Stimulated activated CD8-positive, alpha-beta memory T cell treated with anti-CD3 and anti-CD28 coated beads, Interleukin-4, amount 100 ng/mL, for 24 hours (primary cell): ENCODE measurements around the gene GNAO1.

ENCODE experiments used
- DNase-seq: peaks from one replicate; pipeline ENCODE4 v3.0.0-alpha.2; 2020; ENCODE audit warnings: low read depth

The GNAO1 gene

DNA sequence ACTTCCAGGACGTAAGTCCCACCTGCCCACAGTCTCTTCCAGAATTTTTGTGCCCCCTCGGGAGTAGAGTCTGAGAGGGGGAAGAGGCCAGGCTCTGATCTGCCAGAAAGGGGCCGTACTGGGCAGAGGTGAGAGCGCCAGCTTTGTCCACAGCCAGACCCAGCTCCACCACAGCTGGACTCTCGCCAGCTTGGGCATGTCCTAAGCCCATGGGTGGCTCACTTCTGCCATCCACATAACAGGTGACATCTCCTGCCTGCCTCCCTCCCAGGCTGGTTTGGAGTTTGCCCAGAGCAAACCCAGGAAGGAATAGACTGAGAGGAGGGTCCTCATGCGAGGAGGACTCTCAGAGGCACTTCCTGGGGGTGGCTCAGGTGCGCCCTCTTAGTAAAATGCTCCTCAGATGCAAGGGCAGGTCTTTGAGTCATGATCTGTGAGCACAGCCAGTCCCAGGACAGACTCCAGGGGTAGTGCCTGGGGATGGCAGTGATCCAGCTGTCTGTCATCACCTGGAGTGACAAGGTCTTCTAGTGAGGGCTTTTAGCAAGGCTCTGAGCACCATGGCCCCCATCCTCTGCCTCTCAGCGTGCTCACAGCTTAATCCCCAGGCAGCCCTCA, 144.9 kb downstream of the GNAO1 start:
- DNase-seq: no peak

DNA sequence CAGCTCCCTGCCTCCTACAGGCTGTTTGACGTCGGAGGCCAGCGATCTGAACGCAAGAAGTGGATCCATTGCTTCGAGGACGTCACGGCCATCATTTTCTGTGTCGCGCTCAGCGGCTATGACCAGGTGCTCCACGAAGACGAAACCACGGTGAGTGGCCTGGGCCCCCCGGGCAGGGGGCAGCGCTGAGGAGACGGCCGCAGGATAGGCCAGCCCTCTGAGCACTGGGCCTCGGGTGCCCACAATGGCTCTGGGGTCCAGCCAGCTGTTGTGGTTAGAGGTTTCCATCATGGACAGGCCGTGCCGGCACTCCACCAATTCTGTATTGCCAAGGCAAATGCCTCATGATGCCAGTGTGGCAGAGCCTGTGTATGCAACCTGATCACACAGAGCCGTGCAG, 145.4 kb downstream of the GNAO1 start:
- DNase-seq: no peak

DNA sequence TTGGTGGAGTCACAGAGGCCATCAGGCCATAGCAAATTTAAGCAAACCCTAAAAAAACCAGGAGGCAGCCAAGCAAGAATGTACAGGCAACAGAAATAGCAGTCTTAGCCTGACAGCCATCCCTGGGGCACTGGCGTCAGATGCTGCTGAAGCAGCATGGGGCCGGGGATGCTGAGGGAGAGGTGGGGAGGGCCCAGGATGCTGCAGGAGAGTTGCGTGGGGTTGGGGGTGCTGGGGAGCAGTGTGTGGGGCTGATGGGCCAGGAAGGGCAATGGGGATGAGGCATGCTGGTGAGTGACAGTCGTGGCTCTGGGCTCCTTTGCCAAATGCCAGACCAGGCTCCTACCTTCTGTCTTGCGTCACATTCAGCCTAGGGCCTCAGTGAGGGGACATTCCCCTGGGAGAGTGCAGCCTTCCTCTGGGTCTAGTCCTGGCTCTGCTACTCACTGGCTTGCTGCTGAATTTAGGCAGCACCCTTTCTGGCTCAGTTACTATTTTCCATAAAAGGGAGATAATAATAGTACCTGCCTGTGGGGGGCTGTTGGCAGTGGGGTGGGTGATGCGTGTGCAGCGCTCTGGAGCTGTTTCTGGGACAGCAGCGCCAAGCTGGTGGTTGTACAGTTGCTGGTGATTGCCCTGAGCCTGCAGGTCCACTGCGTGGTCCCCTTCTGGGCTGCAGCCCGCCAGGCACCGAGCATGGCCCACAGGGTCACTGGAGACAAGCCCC, 146.0 kb downstream of the GNAO1 start:
- DNase-seq: no peak

DNA sequence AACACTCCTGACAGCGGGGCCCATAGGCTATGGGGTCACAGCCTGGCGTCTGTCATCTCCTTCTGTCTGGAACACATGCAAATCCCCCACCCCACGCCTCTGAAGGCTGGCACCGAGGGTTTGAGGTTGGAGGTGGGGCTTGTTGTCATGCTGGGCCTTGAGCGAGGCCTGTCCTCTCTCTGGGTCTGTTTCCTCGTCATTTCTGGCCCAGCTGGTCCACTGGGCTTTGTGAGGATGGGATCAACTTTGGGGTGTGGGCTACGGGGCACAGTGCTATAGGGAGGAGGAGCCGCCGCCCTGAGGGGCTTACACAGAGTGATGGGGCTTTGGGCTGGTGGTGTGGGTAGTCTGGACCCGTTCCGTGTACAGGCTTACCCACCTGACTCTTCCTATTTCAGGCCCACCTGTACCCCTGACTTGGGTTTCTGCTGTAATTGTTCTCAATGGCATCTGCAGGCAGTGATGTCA, 146.6 kb downstream of the GNAO1 start:
- DNase-seq: no peak

DNA sequence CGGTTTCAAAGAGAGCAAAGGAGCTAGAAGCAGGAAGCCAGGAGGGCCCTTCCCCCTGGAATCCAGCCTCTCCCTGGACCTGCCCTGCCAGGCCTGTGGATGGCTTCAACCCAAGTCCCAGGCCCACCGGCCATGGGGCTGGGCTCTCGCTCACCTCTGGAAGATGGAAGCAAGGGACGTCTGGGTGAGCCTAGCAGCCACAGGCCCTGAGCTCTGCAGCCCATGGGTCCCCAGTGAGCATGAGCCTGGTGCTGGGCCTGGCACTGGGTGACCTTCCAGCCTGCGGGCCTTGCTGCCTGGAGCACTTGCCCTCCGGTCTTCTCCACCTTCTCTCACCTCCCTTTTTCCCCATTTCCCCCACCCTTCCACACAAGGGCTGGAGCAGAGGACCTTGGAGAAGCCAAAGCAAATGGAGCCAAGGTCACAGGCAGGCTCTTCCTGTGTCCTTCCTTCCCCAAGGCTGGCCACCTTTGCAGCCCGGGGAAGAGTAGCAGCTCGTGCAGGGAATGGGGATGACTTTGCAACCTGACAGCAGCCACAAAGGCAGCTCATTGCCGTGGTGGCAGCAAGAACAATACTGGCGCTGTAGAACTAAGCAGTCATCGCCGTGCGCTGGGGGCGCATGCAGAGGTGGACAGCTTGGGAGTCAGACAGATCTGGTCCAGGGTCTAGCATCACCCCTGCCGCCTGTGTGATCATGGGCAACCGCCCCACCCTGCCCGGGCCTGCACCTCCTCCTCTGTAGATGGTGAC, 147.5 kb downstream of the GNAO1 start:
- no peak for DNase-seq

DNA sequence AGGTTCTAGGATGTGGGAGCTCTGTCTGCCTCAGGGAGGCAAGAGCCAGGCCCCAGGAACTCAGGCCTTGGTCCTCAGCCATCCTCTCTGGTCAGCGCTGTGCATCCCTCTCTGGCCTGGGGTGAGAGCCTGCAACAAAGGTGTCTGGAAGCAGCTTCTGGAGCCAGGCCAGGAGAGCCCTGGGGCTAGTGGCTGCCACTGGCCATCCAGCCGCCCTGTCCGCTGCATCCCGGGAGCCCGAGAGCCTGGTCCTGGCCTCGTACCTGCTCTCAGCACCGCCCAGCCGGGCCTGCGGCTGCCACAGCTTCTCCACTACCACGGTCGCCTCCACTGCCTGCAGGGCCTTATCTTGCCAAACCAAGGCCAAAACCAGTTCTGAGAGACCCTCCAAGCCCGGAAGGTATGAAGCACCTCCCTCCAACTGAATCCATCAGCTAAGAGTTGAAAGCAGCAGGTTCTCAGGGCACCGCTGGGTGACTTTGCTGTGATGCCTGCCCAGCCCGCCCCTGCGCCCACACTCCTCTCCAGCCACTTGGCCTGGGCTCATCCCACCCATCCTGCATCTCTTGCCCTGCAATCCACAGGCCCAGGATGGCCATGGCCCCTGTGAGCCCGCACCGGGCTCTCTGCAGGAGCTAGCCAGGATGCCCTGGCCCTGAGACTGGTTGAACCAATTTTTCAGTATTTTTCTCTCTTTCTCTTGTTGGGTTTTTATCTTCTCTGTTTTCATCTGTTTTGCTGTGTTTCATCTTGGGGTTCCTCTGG, 148.3 kb downstream of the GNAO1 start:
- DNase-seq: no peak

DNA sequence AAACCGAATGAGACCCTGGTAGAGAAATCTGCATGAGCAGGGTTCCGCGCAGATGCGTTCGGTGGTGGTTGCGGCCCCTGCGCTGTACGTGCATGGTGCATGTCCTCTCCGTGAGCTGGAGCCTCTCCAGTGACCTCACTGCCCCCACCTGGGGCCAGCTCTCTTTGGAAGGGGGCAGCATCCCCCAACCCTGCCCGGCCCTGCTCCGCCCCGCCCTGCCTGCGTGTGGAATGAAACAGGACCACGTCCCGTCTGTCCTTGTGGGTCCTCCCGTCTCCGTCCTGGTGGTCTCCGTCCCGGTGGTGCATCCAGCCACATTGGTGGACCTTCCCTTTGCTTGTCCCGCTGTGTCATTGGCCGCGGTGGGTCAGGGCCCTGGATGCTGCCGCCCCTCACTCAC, 149.1 kb downstream of the GNAO1 start:
- DNase-seq: no peak

DNA sequence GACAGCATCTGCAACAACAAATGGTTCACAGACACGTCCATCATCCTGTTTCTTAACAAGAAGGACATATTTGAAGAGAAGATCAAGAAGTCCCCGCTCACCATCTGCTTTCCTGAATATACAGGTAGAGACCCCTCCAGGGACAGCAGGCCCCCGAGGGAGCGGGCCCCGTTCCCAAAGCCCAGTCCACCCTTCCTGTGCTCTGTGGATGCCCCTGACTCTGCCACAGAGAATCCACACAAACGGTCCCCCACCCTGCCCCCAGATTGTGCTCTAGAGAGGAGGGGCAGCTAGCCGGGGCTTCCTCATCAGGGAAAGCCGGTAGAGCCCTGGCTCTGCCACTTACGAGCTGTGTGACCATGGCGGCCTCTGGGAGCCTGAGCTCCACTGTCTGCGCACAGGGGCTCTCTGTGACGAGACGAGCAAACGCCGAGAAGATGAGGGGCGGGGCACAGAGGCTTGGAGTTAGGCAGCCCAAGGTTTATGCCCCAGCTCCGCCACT, 149.6 kb downstream of the GNAO1 start:
- no peak for DNase-seq

DNA sequence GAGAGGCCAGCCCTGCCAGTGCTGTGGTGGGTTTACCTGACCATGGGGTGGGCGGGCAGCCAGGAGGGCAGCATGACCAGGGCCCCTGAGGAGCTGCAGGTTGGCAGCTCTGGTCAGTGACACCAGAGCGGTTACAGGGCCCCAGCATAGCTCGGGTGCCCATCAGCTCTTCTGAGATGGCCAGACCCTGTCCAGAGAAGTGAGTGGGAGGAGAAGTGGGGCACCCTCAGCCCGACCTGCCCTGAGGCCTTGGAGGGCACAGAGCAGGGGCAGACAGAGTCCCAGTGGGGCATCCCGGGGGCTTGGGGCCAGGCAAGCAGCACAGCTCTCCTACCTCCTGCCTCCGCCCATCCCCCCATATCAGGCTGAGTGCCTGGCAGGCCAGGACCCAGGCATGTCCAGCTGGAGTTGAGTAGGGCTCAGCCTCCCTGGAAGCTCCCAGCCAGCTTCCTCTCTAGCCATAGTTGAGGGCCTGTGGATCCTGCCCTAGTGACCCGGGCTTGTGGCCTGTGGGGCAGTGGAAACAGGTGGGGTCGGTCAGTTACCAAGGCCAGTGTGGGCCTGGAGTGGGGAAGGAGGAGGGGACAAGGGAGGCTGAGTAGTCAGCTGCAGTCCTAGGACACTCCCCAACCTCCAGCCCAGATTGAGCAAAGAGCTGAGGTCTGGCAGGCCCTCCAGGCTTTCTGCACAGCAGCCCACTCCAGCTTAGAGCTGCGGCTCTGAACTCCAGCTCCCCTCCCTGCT, 150.5 kb downstream of the GNAO1 start:
- DNase-seq: no peak

DNA sequence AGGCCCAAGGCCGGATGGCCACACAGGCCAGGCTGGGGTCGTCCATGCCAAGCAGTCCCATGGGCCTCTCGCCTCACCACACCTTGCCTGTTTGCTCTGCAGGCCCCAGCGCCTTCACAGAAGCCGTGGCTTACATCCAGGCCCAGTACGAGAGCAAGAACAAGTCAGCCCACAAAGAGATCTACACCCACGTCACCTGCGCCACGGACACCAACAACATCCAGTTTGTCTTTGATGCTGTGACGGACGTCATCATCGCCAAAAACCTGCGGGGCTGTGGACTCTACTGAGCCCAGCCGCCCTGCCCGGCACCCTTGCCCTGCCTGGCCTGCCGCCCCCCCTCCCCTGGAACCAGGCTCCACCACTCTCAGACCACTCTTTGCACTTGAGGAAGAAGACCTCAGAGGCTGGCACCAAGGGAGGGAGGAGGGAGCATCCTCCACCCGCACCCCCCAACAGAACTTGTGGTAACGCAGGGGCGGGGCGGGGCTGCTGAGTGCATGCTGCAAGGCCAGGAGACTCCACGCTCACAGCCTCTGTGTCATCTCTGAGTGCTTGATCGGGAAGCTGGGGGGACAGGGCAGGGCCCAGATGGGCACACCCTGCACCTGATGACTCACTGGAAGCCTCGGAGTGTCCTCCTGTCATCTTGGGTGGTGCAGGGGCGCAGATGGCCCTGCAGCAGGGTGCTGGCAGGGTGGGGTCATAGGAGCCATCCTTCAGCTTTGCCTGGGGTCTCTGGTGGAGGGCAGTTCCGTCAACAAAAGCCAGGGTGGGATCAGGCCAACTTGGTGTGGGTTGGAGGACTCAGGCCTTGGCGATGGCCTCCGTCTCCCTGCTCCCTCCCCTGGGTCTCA, 152.6 kb downstream of the GNAO1 start:
- DNase-seq: no peak

DNA sequence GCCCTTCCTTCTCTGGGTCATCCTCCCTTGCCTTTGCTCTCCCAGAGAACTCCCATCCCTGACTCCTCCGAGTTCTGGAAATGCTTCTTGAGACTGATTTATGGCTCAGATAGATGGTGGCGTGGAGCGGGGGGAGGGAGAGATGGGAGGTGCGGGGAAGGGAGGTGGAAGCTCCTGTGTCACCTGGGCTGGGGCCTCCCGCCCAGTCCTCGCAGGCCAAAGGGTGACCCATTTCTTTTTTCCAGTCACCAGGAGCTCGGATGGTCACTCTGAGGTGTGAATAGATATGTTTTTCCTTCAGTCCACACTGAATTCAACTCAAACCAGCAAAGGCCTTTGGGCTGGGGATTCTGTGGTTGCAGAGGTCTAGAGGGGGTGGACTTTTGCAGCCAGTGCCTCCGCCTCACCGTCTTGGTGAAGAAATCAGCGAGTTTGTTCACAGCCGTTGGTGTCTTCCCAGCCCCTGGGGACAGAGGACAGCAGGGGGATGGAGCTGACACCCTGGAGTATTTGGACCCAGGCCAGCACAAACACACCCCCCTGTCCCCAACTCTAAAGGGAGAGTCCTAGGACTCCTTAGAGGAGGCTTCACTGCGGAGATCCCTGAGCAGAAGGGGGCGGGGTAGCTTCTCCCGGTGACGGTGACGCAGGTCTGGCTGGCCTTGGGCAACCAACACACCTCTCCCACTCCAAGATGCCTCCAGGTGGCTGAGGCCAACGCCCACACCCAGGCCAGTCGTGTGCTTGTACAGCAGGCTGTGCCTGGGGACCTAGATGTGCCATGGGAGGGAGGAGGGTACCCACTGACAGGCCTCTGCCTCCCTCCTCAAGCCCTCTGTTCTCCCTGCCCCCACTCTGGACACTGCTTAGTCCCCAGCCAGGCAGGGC, 153.5 kb downstream of the GNAO1 start:
- no peak for DNase-seq

DNA sequence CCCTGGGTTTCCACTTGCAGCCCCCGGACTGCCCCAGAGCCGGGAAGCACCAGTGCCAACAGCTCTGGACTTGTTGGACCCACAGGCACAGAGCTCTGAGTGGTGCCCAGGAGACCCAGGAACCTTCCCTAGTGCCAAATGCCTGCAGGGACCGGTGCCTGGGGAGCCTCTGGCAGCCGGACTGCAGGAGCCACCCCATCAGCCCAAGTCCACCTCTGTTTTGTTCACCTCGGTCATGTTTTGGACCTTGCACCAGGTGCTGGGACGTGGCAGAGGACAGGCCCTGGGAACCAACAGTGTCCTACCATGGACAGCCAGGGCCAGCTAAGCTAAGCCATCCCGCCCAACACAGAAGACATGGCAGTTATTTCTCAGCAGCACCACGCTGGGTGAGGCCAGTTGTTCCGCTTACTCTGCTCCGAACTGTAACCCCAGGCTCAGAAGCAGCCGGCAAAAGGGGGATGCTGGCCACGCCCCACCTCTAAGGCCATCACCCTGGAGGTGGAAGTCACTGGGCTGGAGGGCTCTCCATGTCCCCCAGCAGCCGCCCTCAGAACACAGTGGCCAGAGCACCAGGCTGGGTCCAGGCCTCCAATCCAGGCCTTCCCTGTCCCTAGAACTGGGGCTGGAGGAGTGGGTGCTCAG, 154.2 kb downstream of the GNAO1 start:
- DNase-seq: no peak

DNA sequence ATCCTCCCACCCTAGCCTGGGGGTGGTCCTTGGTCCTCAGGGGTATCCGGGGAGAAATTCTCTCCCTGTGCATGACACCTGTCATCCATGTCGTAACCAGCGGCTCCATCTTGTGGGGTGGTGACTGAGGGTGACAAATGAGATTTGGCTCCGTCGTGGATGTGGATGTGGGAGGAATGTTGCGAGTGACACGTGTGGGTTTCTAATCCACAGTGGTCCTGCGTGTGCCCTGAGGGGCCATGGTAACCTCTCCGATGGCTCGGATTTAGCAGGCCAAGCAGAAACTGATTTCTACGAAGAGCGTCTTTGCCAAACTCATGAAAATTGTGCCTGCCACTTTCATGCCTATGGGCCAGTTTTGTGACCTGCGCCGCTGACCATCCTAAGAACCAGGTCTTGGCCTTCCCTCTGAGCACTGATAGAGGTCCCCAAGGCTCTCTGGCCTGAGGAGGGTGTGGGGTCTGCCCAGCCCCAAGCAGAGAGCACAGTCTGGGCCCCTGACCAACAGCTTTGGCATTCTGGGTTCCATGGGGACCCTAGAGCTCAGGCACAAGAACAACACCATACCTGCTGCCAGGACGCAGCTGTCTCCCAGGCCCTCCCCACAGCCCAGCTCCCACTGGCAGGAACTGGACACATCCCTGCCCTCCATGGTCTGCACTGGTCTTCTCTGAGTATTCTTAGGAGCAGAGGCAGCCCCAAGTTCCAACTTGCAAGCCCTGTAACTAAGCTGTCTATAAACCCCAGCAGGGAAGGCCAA, 155.0 kb downstream of the GNAO1 start:
- DNase-seq: no peak

DNA sequence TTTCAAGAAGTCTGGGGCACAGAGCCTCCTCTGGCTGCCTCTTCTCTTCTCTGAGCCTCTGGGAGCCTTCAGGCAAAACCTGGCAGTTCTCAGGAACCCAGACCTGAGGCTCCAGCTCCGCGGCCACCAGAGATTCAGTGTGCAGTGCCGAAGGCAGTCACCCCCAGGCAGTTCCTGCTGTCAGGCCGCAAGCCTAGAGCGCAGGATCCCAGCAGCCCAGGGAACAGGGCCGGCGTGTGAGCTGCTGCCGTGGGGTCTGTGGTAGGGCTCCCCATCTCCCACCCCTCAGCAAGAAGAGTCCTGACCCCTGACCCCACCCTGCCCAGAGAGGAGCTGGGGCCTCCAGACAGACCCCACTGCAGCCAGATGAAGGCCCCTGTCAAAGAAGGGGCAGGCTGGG, 155.9 kb downstream of the GNAO1 start:
- no peak for DNase-seq

DNA sequence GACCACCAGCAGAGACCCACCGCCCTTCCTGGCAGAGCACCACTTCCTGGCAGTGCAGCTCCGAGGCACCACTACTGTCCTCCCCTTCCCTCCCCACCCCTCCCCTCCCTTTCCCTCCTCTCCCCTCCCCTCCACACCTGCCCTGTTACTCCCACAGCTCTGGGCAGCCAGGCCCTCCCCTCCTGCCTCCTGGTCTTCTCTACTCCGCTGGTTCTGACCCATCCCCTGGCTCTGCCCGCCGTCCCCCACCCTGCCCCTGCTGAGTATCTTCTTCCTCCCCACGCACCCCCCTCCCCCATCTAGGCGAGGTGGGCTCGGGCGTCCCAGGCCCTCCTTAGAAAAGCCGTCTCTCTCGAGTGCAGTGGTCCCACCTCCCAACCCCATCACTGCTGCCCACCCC, 156.4 kb downstream of the GNAO1 start:
- no peak for DNase-seq

DNA sequence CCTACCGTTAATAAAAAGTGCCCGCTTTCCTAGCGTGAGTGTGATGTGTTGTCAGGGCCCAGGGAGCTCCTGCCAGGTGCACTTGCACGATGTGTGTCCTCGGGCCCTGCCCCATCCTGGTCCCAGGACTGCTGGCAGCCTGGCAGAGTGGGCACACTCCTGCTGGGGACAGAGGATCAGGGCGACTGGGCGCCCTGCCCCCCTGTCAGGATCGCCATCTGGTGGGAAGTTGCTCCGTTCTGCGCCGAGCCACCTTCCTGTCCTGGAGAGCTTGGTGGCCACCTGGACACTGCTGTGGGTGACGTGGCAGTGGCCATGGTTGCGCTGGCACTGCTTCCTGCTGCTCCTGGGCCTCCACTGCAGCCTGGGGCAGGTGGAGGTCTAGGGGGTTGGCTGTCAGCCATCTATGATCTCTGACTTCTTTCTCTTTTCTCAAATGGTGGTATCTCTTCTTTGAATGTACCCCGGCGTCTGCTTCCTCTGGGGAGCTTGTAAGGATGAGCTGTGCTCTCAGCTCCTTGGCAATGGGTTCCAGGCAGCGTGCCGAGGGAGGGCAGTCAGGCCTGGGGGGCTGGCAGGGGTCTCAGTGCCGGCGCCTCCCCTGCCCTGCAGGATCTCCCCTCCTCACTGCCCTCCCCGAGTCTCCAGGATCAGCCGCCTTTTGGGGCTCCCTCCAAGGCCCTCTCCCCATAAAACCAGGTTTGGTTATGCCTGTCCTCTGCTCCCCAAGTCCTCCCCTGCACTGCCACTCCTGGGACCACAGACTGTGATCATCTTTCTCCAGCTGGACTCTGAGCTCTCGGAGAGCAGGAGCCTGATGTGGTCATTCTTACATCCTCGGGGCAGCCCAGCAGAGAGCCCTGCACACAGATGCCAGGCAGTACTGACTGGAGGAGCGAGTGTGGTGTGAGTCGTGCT, 157.1 kb downstream of the GNAO1 start:
- no peak for DNase-seq

DNA sequence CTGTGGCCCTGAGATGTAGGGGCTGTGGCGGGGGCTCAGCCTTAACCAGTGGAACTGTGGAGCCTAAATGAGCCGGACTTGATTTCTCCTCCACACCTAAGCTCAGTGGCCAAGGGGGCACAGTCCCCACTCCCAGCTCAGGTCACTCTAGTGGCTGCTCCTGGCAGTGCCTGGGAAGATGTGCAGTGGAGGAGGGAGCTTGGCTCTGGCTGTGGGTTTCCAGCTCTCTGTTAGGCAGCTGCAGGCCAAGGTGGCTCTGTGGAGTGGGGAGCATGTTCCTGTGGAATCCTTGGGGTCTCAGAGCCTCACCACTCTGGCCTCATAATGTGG, 157.8 kb downstream of the GNAO1 start:
- no peak for DNase-seq
